NCI-H2196 treated with DMSO at 0.1 percent for 48 hours (cell line): ENCODE data around the gene GSTM5.
"Not testable (repeated sequence)": the region's sequence is repeated elsewhere in the genome, so short reads cannot be mapped to it uniquely, and the experiment has no call there.

Source experiments
- DNase-seq: peaks from one replicate; lab custom pipeline; 2025; ENCODE audit not compliant: unreplicated experiment; lab: John Stamatoyannopoulos, UW

Gene GSTM5

DNA sequence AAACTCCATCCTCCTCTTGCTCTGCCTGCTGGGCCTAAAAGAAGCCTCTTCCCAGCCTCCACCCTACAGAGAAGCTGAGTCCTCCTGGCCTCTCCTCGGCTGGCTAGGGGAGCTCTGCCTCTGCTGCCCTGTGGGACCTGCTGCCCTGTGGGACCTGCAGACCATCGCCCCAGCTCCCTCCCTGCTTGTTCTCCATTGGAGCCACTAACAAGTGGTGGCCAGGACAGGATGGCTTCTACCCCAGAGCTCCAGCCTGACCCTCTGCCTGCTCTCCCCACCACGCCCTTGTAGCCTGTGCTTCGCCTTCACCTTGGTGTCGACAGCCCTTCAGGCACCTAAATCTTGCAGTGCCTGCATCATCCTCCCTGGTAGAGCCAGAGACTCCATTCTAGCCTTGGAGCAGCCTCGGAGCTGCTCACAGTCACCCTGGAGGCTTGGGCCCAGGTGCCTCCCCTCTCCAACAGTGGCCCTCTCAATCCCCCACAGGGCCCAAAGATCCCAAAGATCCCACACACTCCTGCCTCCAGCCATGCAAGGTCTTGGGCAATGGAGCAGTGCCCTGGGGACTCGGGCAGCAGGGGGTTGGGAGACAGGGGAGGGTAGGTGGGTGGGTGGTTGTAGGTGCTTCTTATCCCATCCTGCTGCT lies 48.7 kb downstream of the GSTM5 start:
- no peak for DNase-seq

DNA sequence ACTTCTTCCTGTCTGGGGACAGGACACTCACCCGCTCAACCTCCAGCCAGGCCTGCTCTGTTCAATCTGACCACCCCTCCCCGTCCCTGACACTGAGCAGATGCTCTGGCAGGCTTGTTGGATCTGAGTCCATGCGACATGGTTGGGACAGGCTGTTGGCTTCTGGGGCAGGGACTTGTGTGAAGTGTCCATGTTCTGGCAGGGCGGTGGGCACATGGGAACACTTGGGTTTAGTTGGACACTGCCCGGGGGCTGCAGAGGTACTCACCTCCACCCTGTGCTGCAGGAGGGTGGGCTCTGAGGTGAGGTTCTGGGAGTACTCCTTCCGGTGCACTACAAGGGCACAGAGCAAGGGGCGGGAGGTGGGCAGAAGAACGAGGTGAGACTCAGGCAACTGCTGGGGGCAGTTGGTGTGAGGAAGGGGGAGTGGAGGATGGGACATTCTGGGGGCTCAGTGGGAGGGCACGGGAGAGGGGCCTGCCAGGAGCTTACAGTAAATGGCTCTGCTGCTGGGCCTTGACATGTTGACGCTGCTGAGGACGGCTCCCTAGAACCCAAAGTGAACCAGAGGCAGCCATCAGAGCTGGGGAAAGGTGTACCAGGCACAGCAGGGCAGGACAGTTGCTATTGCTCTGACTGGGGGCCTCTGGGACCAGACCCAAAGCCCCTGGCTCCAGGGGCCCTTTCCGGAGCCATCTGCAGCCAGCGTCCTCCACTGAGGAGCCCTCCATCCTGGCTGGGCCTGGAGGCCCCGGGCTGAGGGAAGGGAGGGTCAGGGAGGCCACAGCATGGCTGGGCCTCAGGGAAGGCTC lies 49.4 kb downstream of the GSTM5 start:
- no peak for DNase-seq

DNA sequence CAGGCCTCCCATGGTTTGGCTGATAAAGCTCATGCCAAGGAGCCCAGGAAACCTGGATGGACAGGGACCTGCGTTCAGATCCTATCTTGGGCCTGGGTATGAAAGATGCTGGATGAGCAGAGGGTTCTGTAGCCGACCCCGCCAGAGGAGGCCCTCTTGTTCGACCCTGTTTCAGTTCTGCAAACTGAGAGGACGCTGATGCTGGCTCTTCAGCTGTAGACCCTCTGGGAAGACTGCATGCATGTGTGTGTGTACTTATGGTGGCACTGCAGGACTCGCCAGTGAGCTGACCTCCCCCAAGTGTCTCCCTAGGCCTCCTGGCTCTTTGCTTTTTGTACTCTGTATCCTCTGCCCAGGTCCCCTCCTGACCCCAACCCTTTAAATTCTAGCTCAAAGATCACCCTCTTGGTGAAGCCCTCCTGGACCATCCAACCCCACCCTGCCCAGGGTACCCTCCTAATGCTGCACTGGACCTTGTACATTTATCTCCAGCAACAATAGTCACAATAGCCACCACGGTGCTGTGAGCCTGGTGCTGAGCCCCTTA lies 50.1 kb downstream of the GSTM5 start:
- no peak for DNase-seq

DNA sequence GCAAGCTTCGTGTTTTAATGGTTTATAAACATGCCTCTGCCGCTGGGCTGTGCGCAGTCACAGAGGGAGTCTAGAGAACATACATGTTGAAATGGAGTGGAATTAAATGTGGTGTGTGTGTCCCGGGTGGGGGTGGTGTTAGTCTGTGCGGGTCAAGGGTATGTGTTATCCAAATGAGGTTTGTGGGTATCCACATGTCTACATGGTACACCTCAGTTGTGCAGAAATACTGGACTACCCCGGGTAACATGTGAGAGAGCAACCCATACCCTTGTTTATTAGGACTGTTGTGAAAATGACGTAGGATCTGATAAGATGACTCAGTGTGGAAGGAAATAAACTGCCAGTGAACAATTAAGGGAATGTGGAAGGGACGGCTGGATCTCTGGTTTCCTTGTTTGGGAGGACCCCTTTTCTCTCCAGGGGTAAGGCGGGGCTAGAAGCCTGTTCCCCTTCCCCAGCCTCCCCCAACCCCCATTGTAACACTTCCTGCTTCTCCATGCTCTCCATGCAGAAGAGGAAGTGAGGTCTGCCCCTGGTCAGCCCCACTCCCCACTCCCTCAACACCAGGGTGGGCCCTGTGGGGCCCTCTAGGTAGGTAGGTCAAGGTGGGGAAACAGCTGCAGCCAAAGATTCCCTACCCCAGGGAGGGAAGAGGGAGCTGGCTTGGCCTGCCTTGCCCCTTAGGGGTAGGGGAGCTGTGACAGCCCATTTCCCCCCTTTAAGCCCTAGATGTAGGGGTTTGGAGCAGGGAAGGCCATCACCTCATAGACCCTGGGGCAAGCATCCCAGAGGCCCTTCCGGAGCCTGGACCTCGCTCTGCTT lies 51.0 kb downstream of the GSTM5 start:
- no peak for DNase-seq

DNA sequence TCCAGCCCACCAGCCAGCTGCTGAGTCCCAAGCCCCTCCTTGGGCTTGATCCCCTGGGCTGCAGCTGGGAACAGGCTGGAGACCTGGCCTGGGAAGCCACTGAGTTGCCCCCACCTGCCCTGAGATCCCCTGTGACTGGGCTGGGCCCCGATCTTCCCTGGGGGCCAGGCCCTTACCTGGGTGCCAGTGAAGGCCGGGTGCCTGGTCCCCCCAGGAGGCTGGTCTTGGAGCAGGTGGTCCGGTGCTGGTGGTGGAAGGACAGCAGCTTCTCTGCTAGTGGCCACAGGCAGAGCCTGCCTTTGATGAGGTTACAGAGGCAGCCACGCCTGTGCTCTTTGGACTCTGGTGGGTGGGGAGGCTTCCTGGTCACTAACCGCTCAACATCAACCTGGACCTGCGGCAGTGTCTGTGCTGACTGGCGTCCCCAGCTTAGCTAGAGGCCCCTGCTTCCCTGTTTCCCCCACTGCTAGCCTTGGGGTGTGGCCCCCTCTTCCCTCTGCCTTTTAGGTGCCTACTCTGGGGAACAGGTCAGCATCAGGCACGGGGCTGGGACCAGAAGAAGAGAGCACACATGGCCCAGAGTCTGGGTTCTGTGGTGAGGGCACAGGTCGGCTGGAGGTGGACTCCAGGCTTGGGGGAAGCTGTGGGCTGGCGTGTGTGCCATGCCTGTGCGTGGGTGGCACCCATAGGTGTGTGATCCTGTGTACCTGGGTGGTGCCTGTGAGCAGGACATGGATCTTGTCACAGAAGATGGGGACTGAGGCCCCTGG lies 51.8 kb downstream of the GSTM5 start, which contains the start of gene EPS8L3:
EPS8L3 (minus strand) TSS at position 278 of the 770 bp plus-strand sequence. CDS start 2,174 bp downstream, outside the sequence.
- no peak for DNase-seq

DNA sequence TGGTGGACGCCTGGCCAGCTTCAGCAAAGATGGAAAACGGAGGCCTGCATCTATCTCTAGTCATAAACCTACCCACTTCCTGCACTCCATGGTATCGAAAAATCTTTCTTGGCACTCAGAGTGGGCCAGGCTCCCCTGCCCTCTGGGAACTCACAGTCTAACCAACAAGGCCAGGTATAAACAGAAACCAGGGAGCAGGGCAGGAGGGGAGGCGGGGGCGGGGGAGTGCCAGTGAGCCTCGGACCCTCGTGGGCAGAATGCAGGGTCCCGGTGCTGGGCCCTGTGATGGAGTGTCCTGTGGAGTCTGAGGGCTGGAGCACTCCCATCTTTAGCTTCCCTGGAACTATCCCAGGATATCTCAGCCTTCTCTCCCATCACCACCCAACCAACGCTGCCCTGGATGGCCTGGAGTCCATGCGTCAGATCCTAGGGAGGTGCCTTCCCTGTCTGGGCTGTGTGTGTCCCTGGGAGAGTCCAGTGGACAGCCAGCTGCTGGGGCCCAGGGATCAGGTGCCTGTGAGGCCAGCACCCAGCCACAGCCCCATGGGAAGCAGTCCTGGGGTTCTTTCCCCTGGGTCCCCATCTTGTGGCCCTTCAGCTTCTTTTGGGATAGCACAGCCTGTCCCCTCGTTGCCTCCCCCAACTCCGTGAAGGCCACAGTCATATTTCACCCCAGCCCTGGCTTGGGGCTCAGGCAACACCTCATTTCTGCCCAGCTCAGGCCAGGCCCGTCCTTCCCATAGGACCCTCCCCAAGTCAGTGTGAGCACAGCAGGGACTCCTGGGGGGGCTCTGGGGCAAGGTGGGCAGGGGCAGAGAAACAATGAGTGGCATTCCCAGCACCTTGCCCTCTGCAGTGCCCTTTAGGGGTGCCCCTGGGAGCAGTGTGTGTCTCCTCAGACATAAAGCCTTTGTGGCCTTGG lies 52.8 kb downstream of the GSTM5 start:
- DNase-seq, result no peak

GRCh38 chr1:109765483-109765815 lies 53.4 kb downstream of the GSTM5 start:
- DNase-seq, result no peak

GRCh38 chr1:109765896-109766615 lies 54.0 kb downstream of the GSTM5 start:
- DNase-seq, result no peak

GRCh38 chr1:109766991-109767636 lies 55.1 kb downstream of the GSTM5 start:
- DNase-seq, result not testable (repeated sequence)
